ENCODE results near the gene MYO5A.
A peak's percentile ranks its signal among the peaks of the same experiment; 100 is the strongest.
"Not testable (repeated sequence)": the region's sequence is repeated elsewhere in the genome, so short reads cannot be mapped to it uniquely, and the experiment has no call there.

MYO5A gene

DNA sequence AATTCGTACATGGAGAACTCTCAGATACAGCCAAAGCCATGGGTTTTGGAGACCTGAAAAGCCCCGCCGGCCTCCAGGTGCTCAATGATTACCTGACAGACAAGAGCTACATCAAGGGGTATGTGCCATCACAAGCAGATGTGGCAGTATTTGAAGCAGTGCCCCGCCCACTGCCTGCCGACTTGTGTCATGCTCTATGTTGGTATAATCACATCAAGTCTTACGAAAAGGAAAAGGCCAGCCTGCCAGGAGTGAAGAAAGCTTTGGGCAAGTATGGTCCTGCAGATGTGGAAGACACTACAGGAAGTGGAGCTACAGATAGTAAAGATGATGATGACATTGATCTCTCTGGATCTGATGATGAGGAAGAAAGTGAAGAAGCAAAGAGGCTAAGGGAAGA, 23.5 kb downstream of the MYO5A start:
- no peak for DNase-seq (ENCODE audit: low read depth)

DNA sequence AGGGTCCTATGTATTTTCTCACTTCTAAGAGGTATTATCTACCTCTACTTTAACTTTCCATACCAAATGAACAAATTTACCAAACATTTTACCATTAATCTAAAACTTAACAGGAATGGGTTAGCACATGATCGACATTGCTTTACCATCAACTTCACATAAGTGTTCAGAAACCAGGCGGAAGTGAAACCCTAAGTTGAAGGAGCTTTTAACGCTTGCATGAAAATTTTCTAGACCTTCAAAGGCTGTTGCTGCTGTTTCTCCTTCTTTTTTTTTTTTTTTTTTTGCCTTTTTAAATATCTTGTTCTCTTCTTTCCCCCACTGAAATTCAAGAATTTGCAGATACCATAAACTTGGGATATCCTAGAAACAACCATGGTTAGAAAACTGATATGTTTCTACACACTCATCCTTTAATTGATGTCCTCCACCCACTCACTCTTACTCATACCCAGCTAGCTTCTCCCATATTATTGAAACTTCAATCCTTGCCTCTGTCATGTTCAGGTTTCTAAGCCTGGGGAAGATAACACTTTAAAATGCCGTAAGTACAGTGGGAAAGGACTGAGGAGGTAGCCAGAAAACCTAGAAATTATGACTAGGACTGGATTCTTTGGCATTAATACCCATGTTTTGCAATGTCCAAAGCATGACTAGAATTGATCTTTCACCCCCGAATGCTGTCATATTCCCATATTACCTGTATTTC, 24.7 kb downstream of the MYO5A start:
- no peak for DNase-seq (ENCODE audit: low read depth)

DNA sequence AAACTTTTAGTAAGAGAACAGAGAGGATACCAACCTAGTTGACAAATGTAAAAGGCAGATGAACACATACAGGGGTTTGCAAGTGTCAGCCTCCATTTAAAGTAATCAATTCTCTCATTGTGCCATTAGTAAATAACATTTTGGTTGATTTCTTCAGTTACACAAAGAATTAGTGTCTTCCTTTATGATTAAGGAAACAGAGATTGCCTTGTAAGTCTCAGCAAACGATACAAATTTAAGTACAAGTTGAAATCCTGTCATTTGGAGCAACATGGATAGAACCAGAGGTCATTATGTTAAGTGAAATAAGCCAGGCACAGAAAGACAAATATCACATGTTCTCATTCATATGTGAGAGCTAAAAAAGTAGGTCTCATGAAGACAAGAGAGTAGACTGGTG, 26.1 kb downstream of the MYO5A start:
- no peak for DNase-seq (ENCODE audit: low read depth)

DNA sequence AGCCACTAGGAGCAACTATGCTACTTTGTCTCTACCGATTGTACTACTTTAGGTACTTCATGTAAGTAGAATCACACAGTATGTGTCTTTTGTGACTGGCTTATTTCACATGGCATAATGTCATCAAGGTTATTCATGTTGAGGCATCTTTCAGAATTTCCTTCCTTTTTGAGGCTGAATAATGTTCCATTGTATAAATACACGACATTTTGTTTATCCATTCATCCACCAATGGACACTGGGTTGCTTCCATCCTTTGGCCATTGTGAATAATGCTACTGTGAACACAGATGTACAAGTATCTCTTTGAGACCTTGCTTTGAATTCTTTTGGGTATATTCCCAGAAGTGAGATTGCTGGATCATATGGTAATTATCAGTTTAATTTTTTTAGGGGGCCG, 29.2 kb downstream of the MYO5A start:
- no peak for DNase-seq (ENCODE audit: low read depth)

DNA sequence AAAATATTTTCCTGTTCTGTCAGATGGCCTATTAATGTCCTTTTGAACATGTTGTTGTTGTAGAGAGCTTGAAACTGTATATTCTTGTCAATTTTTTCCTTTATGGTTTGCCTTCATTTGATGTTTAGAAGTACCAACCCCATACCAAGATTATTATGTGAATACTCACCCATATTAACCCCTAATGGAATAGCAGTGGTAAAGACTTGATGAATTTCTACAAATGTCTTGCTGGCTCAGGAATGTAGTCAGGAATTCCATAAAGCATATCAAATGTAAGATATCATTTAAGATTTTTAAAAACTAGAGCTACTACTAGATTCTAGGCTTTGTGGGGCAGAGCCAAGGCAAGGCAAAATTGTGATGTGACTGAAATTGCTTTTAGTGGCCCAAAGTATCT, 30.0 kb downstream of the MYO5A start:
- no peak for DNase-seq (ENCODE audit: low read depth)

DNA sequence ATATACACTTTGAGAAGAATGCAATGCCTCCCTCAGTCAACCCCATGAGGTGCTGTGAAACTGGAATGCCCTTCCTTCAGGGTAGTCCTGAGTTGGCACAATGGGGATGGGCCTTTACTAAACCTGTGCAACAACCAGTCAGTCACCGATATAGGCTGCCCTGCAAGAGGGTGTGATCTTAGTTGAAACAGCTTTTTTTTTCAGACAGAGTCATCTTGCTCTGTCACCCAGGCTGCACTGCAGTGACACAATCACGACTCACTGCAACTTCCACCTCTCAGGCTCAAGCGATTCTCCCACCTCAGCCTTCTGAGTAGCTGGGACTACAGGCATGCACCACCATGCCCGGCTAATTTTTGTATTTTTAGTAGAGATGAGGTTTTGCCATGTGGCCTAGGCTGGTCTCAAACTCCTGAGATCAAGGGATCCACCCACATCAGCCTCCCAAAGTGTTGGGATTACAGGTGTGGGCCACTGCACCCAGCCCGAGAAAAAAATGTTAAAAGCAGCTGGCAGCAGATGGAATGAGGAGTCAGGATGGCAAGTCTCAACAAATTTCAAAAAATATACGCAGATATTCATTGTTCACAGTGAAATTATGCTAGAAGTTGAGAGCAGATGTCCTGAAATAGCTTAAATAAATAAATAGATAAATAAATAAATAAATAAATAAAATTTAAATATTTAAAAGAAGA, 31.8 kb downstream of the MYO5A start:
- no peak for DNase-seq (ENCODE audit: low read depth)

DNA sequence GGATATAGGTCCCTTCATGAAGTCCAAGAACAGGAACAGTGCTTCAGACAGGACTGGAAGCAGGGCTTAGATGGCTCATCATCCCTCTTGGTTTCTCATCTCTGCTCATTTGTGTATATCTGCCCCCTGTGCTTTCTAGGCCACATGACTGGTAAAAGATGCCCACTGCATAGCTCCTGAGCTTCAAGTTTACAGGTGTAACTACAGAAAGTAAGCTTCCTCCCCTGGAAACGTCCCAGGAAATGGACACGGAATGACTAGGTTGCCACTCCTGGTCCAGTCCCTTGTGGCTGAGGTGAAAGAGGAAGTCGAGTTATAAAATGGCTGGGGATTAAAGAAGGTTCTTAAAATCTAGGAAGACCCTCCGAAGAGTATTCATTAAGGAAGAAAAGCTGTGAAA, 32.5 kb downstream of the MYO5A start:
- DNase-seq (ENCODE audit: low read depth), result no peak

DNA sequence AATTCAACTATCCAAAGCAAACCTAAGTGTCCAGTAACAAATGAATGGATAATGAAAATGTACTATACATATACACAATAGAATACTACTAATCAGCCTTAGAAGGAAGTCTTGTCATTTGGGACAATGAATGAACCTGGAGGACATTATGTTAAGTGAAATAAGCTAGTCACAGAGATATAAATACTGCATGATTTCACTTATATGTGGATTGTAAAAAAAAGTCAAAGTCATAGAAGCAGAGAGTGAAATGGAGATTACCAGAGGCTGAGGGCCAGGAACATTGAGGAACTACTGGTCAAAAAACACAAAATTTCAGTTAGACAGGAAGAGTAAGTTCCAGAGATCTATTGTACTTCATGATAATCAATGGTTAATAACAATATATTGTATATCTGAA, 33.6 kb downstream of the MYO5A start:
- DNase-seq (ENCODE audit: low read depth), result no peak

DNA sequence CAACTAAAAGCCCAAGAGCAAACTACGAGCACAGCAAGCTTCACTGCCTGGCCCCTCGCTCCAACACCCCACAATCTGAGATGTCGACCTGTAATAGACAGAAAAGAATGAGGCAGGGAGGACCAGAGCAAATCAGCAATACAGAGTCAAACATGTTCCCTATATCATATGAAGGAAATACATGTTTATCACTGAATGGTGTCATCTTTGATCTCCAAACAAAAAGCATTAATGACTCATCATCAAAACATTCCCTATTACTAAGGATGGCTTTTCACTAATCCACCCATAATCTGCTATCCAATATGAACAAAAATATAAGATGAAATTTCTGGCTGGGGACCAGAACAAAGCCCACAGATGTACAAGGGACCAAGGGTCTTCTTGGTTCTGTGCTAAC, 34.7 kb downstream of the MYO5A start:
- DNase-seq (ENCODE audit: low read depth), result no peak

DNA sequence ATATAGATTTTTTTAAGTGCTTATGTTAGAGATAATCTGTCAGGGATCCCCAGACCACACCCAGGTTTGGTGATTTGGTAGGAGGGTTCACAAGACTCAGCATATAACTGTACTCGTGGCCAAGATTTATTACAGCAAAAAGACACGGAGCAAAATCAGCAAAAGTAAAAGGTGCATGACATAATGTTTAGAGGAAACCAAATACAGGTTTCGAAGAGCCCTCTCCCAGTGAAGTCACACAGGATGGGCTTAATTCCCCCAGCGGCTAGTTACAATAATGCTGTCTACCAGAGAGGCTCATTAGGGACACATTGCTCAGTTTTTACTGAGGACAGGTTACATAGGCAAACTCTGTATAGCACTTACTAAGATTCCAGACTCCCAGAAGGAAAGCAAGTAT, 36.5 kb downstream of the MYO5A start:
- no peak for DNase-seq (ENCODE audit: low read depth)

DNA sequence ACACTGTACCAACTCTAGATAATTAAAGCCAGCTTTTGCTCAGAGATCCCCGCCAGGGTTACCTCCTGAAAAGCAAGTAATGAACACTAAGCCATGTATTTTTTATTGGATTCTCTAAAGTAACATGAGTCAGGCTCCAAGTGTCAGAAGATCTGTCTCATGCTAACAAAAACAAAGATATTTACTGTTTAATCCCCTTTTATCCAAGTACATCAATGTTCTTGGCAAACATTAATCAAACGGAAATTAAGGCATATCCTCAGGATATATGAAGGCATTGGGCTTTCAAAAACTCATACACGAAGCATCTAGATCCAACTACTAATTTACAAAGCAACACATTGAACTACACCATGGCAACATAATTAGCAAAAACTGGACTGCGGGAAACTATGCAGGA, 37.2 kb downstream of the MYO5A start:
- no peak for DNase-seq (ENCODE audit: low read depth)

DNA sequence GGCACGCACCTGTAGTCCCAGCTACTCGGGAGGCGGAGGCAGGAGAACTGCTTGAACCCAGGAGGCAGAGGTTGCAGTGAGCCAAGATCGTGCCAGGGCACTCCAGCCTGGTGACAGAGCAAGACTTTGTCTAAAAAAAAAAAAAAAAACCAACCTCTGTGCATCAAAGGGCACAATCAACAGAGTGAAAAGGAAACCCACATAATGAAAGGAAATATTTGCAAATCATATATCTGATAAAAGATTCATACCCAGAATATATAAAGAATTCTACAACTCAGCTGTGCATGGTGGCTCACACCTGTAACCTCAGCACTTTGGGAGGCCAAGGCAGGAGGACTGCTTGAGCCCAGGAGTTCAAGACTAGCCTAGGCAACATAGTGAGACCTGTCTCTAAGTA, 39.2 kb downstream of the MYO5A start:
- not testable (repeated sequence) for DNase-seq (ENCODE audit: low read depth)

DNA sequence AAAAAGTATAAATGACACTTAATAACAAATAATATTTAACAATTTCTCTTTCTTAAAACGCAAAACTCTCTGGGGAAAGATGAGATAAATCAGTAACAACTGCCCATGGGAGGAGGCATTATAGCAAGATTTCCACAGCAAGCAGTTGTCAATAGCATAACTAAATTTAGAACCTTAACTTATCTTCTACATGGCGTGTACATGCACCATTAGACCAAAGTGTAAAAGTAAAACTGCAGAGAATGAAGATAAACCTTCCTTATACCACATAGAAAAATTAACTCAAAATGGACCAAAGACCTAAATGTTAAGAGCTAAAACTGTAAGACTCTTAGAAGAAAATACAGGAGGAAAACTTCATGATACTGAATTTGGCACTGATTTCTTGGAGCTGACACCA, 39.9 kb downstream of the MYO5A start:
- no peak for DNase-seq (ENCODE audit: low read depth)

DNA sequence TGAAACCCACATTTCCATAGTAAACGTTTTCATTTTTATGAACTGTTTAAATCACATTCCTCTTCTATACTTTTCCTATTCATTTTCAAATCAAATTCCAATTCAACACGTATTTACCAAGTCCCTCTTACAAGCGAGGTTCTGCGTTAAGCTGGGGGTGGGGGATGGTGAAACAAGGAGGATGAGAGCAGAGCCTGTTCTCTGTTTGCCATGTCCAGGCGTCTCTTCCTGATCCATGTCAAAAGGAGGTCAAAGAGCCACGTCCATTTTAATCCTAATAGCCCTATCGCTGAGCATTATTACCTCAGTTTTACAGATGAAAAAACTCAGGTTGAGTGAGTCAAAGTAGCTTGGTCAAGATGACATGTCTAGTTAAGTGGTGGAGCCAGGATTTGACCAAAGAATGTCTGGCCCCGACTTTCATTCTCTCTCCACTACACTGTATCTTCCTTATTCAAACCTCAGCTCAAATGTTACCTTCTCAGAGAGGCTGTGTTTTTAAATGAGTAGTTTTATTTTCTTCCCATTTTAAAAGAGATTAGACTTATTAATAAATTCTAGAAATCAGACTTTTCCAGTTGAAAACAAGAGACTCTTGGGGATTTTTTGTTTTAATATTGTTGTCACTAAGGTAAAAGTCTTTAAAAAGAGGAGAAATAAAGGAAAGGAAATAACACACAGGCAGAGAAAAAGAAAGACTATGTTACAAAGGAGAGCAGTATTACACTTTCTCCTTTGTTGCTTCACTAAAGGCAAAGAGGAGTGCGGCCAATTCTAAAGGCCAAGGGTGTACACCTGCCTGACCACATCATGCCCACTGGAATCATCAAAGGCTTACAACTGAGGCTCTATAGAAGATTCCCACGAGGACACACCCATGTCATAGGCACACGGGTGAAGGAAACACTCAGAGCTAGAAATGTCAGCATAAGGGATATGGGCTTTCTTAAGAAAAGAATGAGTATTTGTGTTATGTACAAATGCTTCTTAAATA, 42.4 kb downstream of the MYO5A start:
- no peak for DNase-seq (ENCODE audit: low read depth)

DNA sequence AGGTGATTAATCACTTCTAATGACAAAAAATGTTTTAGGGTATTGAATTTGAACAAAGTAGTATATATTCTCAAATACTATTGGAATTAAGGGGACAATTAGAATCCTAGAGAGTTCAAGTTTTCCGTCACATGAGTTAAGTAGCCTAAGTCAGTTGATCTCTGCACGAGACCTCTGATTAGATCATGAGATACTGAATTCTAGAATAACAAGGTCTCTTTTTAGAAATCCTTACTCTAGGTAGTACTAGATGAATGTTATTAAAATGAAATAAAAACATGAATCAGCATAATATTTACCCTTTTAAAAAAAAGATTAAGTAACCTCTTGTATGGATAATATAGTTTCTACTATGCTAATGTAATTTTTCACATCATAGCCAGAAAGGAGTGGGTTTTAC, 43.4 kb downstream of the MYO5A start:
- DNase-seq (ENCODE audit: low read depth), result no peak

DNA sequence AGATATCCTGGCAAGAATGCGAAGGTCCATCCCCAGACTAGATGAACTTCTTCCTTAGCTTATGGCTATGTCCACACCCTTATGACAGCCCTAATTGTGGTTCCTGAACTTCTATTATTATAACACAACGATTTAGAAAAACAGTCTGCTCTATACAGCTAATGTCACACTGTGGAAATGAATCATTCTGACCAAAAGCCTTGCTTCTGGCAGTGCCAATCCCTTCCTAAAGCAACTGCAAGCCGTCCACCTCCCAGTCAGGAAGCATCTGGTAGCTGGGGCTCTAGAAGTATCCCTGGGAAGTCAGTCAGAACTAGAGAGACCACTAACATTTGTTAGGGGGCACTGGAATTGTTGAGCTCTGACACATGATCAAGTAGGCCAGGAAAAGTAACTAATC, 45.0 kb downstream of the MYO5A start:
- DNase-seq (ENCODE audit: low read depth), result no peak

DNA sequence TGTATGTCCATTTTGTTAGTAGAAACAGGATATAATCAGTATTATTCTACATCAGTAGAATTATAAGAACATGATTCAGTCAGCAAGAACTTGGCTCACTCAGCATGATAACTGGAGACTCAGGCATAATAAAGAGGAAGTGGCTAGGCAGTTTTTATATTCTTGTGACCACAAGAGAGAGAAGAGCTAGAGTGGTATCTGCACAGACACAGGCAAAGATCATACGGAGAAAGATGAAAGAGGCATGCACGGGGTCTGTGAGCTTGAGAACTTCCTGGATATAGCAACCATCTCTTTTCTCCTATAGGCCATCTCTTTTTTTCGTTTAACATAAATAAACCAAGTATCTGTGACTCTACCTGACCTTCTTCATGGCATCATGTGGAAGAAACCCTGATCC, 46.8 kb downstream of the MYO5A start:
- DNase-seq (ENCODE audit: low read depth), result peak; percentile 58

DNA sequence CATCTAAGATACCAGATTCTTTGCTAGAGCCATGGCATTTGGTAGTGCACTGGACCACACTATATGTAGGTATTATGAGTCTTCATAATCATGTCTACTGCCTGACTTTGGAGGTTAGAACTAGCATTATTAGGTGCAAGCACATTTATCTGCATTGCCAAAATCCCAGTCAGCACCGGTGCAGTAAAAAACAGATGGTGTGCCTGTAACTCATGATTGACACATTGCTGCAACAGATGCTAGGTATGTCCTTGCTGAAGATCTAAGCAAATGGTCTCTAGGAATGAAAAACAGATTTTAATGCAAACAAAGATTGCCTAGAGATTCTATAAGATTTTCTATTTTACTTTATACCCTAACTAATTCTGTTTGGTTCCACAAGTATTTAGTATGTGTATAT, 47.7 kb downstream of the MYO5A start:
- no peak for DNase-seq (ENCODE audit: low read depth)

DNA sequence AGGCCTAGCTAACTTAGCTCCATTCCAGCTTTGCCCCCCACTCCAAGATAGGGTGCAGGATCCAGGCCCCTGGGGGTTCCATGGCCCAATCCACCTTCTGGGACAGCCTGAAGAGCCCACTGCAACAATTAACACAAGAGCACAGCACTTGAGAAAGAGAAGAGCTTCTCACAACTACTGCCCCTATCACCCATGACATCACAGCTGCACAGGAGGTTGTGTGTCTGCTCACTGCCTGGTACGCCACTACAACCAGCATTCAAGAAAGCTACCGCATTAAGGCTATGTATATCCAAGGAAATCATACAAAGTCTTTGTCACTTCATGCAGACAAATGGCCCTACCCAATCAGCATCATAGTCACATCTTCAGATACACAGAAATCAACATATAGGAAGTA, 62.0 kb downstream of the MYO5A start:
- no peak for DNase-seq (ENCODE audit: low read depth)

DNA sequence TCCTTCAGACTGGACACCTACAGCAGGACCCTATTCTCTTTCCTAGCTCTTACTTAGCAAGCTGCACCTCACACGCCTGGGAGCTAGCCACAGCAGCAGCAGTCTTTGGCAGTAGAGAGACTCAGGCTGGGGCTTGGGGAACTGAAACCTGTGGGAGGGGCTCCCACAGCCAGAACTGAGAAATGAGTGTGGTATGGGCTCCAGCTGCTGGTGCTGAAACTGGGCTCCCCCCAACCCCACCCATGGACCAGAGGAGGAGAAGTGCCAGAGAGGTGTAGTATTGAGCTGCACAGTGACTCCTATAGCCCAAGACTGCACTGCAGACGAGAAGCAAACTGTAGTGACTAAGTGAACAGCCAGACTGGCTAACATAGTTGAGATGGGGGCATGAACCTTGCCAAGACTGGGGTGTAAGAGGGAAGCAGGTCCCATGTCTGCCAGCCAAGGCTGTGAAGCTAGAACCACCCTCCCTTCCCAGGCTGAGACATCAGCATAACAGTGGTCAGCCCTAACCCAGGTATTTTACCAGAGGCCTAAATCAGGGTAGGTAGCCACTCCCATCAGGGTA, 62.5 kb downstream of the MYO5A start:
- DNase-seq (ENCODE audit: low read depth), result no peak

DNA sequence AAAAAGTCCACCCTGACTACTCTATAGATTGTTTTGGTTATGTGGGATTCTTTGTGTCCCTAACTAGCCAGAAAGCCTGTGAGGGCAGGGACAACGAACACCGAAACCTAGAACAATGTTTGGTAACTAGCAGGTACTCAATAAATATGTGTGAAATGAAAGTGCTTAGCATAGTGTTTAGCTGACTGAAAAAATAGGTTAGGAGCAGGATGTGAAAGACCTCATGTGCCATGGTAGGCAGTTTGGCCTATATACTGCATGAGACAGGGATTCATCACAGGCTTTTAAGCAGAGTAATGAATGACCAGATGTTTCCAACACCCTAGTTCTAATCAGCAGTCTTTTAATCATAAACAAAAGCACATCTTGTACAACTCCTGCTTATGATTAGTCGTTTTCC, 64.2 kb downstream of the MYO5A start:
- no peak for DNase-seq (ENCODE audit: low read depth)

DNA sequence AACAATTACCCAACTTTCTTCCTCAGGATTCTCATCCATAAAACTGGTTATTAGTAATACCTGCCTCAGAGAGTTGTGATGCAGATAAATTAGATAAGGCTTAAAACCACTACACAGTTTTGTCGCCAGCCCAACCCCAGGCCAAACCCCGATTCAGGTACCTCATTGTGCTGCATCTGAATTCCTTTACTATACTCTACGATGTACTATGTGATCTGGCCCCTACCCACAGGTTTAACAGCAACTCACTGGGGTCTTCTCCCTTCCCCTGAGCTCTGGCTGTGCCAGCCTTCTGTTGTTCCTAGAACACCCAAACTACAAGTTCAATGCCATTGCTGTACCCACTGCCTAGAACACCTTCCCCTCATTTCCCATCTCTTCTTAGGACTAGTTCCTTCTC, 64.6 kb downstream of the MYO5A start:
- no peak for DNase-seq (ENCODE audit: low read depth)

DNA sequence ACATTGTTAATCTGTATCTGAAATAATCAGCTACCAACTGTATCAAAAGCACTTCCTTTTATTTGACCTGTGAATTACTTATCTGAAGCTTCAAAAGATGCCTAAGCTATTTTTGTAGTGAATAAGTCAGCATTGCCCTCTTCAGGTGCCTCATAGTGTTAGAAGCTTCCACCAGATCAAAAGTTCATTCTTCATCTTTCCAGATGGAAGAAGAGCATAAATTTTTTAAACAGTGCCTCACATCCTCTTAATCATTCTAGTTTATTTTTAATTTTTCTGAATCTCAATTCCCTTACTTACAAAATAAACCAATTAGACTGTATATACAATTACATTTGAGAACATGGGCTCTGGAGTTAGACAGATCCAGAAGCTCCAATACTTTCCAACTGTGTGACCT, 65.0 kb downstream of the MYO5A start:
- no peak for DNase-seq (ENCODE audit: low read depth)
